ENCODE results near the gene NUP62. TPM values are rescaled to one million over a fixed set of nuclear protein-coding genes. Genes with fewer than 3 reads are reported as not detected.

The NUP62 gene
- total RNA-seq, 1 experiment from 2014 or later = 69.7 TPM

DNA sequence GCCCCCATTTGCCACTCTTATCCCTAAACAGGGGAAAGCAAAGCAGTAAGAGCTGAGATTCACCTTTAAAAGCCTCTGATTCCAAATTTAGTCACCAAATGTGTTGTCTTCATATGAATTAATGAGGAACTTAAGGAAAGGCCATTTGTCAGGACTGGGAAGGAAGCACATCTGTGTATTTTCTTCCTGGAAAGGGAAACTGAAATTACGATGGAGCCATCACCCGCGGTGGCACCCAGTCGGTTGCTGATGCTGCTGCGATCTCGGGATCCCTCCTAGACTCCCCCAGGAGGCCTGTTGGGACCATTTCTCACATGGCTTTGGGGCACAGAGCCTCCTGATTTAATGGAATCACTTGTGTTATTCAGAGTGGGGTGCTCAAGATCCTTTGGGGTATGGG, 25.2 kb downstream of the NUP62 start:
- DNase-seq (ENCODE audit: low read depth) = no peak

DNA sequence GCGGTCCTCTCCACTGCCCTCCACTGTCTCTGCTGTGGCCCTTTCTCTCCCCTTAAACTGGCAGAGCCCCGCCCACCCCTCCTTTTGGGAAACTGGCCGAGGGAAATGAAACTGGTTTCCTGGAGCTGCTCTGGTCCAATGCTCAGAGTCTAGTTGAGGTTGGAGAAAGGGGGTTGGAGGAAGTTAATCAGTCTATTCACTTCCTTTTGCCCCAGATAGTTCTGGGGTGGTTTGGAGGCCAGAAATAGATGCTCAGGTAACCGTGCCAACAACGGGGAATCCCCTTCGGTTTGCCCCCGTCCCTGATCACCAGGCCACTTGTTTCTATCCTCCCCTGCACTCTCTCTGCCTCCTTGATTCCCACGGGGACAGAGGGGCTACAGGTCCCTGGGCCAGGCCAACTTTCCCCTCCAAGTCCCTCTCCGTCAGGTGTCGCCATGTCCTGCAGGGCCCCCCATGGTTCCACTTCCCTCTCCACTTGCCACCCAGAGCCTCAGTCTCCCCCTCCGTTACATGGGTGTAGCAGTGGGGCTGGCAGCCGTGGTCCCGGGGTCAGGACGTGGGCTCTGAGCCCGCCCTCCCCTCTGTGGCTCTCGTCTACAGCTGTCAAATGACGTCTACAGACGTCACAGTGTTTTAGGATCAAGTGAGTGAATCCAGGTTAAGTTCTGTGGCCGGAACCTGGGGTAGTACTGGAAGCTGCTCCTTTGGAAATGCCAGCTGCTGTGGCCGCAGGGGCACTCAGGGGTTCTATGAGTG, 32.3 kb downstream of the NUP62 start, which contains the start of gene IL4I1:
IL4I1 (minus strand) TSS at position 25 of the 759 bp plus-strand sequence. CDS start 727 bp downstream, outside the sequence.
- peak; percentile 55 for DNase-seq (ENCODE audit: low read depth)

DNA sequence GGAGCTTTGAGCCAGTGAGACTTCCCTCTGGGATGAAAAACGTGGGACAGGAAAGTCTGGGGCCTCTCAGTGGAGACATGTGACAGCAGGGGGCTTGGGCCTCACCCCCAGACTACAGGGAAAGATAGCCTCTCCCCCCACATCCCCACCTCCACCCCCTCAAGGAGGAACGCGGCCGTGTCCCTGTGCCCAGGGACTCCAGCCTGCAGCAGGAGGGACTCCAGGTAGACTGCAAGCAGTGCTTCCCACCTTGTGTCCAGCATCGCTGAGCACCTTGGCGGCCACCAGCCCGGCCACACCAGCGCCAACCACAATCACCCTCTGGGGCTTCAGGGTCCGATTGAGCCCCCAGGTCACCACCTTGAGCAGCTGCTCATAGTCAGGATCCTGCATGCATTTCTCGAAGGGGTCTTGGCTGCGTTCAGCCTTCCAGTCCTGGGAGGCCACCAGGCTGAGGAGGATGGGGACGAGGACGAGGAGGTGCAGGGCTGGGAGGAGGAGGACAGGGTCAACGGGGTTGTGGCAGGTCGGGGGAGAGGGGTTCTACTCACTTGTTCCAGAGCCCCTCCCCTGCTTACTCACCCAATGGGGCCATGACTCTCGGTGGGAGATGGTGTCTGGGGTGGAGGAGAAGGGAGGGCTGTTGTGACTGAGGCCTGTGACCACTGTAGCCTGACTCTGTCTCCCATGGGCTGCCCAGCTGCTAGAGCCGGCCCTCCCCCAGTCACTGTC, 33.6 kb downstream of the NUP62 start:
- DNase-seq (ENCODE audit: low read depth) = no peak

DNA sequence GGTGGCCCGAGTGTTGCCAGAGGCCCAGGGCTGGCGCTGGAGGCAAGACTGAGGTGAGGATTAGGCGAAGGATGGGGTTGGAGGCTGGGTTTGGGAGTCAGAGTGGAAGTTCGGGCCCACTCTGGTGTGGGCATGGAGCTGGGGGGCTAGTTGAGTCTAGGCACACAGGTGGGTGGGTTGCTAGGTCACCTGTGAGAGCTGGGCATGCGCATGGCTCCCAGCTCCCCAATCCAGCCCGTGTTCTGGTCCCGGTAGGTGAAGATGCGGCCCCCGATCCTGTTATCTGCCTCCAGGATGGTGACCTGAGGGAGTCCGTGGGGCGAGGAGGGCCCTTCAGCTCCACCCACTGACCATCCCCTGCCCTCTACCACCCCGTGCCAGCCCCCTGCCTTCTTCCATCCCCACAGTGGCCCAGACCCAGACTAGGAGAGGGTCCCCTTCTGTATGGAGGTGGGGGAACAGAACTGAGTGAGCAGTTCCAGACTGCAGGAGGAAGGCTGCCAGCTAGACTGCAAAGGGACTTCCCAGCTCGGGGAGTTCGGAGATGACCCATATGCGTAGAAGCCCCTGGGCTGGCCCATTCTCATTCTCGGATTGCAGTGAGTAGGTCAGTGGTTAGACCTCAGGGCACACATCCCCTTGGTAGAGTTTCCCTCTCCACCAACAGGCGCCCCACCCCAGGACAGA, 34.3 kb downstream of the NUP62 start:
- DNase-seq (ENCODE audit: low read depth) = no peak

DNA sequence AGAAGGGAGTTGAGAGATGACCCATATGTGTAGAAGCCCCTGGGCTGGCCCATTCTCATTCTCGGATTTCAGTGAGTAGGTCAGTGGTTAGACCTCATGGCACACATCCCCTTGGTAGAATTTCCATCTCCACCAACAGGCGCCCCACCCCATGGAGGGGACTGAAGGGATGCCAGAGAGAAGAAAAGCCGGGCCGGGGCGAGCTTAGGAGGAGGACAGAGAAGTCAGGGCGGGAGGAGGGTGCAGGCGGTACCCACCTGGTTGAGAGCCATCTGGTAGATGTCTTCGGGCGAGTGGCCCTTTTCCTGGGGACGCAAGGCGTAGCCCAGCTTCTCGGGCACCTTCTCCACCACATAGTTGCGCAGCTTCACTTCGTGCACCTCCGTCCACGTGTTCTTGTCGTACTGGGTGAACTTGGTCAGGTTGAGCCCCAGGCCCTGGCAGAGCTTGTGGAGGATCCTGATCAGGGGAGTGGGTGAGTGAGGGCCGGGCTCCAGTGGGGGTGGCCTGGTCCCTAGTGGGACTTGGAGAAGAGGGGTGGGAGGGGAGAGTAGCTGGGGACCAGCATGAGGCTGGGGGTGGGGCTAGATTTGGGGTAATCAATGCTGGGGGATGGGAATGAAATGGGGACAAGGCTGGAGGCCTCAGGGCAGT, 35.2 kb downstream of the NUP62 start:
- DNase-seq (ENCODE audit: low read depth) = no peak

DNA sequence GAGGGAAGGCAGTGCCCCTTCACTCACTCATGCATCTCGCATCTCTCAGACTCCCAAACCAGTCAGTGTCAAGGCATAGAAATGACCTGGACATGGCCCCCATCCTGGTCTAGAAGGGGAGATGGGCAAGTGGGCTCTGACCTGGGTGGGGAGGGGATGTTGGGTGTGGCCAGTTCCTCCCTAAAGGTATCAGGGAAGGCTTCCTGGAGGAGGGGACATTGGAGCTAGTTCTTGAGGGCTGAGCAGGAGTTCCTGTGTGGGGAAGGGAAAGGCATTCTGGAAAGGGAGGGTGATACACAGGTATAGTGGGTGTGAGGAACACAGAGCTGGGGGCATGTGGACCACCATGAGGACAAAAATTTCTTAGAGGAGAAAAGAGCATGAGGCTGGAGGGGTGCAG, 36.6 kb downstream of the NUP62 start:
- no peak for DNase-seq (ENCODE audit: low read depth)

DNA sequence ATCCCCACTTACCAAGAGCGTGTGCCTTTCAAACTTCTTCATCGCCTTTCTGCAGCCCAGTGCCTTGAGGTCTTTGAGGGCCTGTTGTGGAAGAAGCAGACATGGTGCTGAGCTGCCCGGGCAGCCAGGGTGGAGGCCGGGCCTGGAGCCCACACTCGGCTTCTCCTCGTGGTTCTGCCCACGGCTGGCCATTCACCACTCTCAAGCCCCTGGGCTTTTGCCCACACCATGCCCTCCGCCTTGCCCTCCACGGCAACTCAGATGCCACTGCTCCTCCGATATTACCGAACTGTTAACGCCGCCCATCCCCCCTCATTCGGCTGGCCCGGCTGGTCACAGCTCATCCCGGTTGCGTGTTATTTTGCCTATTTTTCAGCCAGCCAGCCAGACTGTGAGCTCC, 37.9 kb downstream of the NUP62 start:
- DNase-seq (ENCODE audit: low read depth) = no peak

DNA sequence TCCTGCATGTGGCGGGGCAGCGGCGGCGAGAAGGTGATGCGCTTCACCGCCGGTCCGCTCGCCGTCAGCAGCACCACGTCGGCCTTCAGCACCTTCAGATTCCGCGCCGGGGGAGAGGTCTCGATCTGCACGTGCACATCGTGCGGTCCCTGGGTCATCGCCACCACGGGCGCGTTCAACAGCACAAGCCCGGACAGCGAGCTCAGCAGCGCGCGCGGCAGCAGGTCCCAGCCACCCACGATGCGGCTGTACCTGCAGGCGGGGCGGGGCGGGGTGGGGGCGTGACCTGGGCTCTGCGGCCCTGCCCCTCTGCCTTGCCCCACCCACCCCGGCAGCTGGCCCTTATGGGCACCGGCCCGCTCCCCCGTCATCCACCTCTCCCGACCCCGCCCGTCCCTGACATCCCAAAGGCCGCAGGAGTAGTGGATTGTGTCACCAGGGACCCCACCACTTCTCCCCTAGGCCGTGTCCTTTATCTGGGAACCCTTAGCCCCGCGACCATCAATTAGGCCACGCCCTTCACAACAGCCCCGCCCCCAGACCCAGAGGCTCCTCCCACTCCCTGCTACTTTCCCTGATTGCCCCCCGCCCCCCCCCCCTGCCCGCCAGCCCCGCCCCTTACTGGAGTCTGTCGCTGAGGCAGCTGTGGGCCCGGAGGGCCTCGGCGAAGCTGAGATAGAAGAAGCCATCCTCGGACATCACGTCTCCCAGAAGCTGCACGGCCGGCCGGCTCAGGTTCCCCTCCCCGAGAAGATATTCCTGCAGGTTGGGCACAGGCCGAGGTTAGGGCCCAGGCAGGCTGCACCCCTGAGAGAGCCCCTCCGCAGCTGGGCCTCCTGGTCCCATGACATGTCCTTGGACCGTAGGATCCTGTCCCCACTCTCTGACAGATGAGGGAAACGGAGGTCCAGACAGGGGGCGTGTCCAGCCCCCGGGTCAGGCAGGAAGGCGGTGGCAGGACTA, 38.7 kb downstream of the NUP62 start:
- DNase-seq (ENCODE audit: low read depth) = peak; percentile 32

DNA sequence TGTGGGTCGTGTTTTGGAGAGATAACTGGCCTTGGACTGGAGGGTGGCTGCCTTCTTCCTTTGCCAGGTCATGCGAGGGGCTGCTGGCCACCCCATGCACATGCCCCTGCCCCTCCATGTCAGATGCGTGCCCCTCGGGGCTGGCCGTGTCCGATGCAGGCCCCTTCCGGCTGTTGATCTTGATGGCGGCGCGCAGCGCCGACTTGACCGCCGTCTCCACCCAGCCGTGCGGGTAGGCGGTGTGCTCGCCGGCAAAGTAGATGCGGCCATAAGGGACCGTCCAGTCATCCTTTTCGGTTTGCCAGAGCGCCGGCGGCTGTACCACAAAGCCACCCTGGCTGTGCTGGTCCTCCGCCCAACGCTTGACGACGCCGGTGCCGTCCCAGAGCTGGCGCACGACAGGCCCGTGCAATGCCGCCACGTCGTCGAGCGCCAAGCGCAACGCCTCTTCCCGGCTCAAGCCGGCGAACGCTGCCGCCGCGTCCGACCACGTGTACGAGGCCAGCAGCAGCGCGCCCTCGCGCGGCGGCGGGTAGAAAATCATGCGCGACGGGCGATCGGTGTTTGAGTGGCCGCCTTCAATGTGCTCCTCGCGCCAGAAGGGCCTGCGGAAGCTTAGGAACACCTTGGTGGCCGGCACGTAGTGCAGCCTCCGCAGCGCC, 39.5 kb downstream of the NUP62 start:
- DNase-seq (ENCODE audit: low read depth) = peak; percentile 50

DNA sequence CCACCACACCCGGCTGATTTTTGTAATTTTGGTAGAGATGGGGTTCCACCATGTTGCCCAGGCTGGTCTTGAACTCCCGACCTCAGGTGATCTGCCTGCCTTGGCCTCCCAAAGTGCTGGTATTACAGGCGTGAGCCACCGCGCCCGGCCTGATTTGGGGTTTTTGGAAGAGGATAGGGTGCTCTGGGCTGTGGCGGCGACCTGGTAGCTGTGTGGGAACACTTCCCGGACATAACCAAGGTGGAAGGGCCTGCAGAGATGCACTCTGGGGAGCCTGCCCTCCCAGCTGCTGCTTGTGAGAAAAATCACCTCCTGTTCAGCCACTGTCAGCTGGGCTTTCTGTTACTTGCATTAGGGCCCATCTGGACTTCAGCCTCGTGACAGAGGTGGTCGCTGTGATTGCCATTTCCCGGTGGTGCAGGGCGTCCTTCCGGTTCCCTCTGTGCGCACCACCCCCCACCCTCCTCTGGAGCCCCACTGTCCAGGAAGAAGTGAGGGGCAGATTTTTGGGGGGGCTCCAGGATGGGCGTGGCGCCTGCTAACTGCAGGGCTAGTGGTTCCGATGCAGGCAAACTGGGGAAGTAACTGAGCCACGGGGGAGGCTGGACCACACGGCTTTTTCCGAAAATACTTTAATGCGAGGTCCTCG, 40.1 kb downstream of the NUP62 start:
- DNase-seq (ENCODE audit: low read depth) = no peak

DNA sequence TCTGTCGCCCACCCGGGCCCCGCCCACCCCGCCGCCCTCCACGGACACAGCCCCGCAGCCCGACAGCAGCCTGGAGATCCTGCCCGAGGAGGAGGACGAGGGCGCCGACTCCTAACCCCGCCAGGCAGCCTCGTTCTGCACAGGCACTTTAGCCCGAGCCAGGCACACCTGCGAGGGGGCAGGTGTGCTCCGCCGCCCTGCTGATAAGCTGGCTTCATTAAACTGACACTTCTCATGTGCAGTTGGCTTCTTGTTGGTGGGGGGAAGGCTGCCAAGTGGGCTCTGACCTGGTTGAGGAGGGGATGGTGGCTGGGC, 40.8 kb downstream of the NUP62 start:
- no peak for DNase-seq (ENCODE audit: low read depth)

DNA sequence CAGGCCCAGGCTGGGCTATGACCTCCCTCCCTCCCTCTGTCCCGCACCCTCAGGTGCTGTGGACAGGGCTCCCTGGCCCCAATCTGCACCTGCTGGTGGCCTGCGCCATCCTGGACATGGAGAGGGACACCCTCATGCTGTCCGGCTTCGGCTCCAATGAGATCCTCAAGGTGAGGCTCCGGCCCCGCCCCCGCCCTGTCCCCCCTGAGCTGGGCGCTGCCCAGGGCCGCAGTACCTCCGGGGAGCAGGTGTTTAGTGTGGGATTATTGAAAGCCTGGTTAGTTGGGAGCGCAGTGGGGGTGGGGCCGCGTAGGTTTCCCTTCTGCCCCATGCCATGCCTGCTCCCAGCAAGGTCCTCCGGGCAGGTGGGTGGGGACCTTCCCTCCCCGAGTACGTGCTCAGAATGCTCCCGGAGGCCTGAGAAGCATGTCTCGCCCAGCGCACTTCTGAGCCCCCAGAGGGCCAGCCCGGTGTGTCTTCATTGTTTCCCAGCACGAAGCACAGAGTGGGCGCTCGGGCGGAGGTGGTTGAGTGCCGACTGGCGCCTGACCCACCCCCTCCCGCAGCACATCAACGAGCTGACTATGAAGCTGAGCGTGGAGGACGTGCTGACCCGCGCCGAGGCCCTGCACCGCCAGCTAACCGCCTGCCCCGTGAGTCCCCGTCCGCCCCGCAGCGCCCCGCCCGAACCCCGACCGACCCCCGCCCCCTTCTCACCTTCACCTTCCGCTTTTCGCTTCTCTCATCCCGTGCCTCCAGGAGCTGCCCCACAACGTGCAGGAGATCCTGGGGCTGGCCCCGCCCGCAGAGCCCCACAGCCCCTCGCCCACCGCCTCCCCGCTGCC, 41.4 kb downstream of the NUP62 start:
- no peak for DNase-seq (ENCODE audit: low read depth)

DNA sequence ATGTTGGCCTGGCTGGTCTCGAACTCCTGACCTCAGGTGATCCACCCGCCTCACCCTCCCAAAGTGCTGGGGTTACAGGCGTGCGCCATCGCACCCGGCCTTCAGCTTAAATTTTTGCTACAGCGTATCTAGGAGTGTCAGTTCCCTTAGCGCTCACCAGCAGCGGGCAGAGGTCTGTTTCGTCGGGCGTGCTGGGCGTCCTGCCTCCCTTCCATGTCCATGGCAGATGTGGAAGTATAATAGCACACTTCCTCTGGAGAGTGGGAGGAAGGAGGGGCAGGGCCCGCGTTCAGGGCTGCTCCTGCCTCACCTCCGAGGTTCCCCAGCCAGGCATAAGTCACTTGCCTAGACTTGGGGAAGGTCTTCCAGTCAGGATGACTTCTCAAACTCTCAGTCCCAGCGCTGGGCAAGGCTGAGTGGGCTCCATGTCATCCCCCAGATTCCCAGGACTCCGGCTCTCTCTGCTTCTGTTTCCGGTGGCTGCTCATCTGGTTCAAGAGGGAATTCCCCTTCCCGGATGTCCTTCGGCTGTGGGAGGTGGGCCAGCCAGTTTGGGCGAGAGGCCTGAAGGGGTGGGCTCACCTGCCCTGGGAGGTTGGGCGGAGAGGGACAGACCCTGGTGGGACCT, 42.2 kb downstream of the NUP62 start:
- no peak for DNase-seq (ENCODE audit: low read depth)

DNA sequence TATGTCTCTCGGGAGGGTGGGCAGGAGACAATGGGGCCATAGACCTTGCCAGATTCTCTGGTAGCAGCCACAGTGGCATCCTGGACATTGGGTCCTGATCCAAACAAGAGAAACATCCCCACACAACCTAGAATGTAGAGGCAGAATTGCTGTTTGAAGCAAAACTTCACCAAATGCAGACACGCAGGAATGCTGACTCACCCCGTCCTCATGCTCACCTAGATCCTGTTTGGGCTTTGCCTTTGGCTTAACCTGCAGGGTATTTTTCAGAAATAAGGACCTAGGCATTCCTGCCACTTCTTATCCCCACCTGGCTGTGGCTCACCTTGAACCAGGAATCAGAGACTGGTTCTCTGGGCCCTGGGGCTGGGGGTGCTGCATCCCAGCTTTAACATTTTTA, 44.5 kb downstream of the NUP62 start:
- no peak for DNase-seq (ENCODE audit: low read depth)

DNA sequence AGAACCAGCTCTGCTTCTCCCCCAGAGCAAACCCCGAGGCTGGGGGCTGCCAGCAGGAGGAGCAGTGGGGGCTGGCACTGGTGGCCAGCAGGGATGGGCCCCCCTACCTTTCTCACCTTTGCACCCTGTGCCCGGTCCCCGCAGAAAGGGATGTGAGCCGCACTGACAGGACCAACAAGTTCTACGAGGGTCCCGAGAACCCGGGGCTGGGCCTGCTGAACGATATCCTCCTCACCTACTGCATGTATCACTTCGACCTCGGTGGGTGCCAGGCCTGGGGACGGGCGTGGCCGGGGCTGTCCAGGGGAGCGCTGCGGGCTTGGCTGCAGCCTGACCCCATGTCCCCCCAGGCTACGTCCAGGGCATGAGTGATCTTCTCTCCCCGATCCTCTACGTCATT, 45.2 kb downstream of the NUP62 start:
- no peak for DNase-seq (ENCODE audit: low read depth)

DNA sequence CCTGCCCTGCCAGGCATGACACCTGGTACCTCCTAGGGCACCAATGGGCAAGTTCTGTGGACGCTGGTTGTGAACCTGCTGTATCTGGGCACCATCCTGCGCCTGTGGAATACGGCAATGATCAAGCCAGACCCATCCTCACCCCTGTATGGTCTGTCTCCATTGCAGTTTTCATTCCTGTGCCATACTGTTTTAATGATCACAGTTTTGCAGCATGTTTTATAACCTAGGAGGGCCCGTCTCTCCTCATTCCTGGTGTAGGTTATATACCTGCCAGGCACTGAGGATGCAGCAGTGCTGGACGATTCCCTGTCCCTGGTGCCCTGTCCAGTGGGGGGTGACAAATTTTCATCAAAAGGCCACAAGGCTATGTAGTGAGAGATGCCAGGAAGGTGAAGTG, 46.2 kb downstream of the NUP62 start:
- no peak for DNase-seq (ENCODE audit: low read depth)

DNA sequence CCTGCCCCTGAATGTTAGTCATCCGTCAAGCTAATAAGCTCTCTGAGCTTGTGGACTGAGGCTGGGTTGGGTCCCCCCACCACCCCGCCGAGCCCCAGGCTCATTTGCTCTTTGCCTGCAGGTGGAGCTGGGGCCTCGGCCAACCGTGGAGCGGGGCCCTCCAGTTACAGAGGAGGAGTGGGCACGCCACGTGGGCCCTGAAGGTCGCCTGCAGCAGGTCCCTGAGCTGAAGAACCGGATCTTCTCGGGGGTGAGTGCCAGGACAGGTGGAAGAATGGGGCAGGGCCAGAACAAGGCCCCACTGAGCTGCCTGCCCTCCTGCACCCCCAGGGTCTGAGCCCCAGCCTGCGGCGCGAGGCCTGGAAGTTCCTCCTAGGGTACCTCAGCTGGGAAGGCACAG, 46.7 kb downstream of the NUP62 start:
- DNase-seq (ENCODE audit: low read depth) = no peak

DNA sequence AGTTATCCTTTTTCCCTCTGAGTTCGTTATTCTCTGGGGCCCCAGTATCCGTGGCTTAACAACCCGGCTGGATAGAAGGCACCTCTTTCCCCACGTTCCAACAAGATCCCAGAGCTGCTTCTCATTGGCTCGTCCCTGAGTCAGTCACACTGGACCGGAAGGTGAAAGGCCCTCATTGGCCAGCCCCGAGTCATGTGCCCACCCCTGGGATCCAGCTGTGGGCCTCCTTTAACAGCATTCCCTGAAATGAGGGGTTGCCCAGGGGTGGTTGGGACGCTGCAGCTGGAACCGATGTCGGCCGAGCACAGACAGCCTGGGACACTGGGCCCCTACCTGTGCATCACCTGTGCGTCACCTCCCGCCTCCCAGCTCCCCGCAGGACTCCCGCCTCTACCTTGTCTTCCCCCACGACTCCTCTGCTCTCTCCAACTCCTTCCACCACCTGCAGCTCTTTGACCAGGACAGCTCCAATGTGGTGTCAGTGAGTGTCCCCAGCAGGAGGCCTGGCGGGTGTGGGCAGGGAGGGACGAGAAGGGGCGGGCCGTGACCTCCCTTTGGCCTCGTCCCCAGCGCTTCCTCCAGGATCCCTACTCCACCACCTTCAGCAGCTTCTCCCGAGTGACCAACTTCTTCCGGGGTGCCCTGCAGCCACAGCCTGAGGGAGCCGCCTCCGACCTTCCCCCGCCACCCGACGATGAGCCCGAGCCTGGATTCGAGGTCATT, 47.5 kb downstream of the NUP62 start:
- no peak for DNase-seq (ENCODE audit: low read depth)
